Gastrocnemius medialis (tissue), 4 donors: ENCODE results near the gene GCLC. TPM values are rescaled to one million over a fixed set of nuclear protein-coding genes. Genes with fewer than 3 reads are reported as not detected.

ENCODE experiments used
- ATAC-seq, 2 donors: fragments of 150-250 bp; one replicate each; pipeline ENCODE4 v1.9.1; 2016
- DNase-seq, 2 donors: peaks; one replicate each; pipeline ENCODE4 v3.0.0-alpha.2; 2019
- H3K27ac ChIP-seq, 4 donors: fragments of 200-600 bp; sonication (generic); 1 replicate in 1 of 4; 2 replicates in 3 of 4; pipeline ENCODE4 v1.5.1; 2016 to 2018; ENCODE audit warnings: mild to moderate bottlenecking in 2 of 4, moderate library complexity in 1 of 4
- H3K27me3 ChIP-seq, 3 donors: fragments of 200-600 bp; sonication (generic) in 2 of 3; 1 replicate in 1 of 3; 2 replicates in 2 of 3; pipeline versions ENCODE4 v1.5.1 to v1.6.0; 2016 to 2019; ENCODE audit warnings: mild to moderate bottlenecking in 1 of 3, moderate library complexity in 1 of 3
- H3K36me3 ChIP-seq, 2 donors: fragments of 200-600 bp; sonication (generic) in 1 of 2; one replicate each; pipeline ENCODE4 v1.5.1; 2017 to 2018
- H3K4me1 ChIP-seq, 2 donors: fragments of 200-600 bp; sonication (generic) in 1 of 2; one replicate each; pipeline ENCODE4 v1.5.1; 2016 to 2017; ENCODE audit warnings: mild to moderate bottlenecking in 2 of 2
- H3K4me3 ChIP-seq, 4 donors: fragments of 200-600 bp; sonication (generic) in 3 of 4; 1 replicate in 1 of 4; 2 replicates in 3 of 4; pipeline ENCODE4 v1.5.1; 2016 to 2019; ENCODE audit warnings: mild to moderate bottlenecking in 2 of 4
- H3K9me3 ChIP-seq, 3 donors: fragments of 200-600 bp; sonication (generic) in 2 of 3; 1 replicate in 1 of 3; 2 replicates in 2 of 3; pipeline ENCODE4 v1.5.1; 2016 to 2019
- CTCF ChIP-seq, 5 experiments: fragments of 450-650 bp in 3 of 5; fragments of 200-600 bp in 2 of 5; sonication (generic) in 2 of 5; IDR thresholded peaks in 4 of 5; conservative IDR thresholded peaks in 1 of 5; 1 replicate in 4 of 5; 2 replicates in 1 of 5; pipeline ENCODE4 v1.5.1; 2016 to 2019; ENCODE audit warnings: antibody characterized with exemption in 5 of 5, mild to moderate bottlenecking in 3 of 5, moderate library complexity in 3 of 5
- POLR2A ChIP-seq, 2 donors: fragments of 450-650 bp; IDR thresholded peaks; one replicate each; pipeline ENCODE4 v1.6.1; 2017; ENCODE audit warnings: antibody characterized with exemption in 2 of 2, mild to moderate bottlenecking in 2 of 2, moderate library complexity in 2 of 2
- in situ Hi-C, 4 donors: fragments of 200-750 bp; cut with MboI; loops; one replicate each; pipeline versions ENCODE4 v1.15.0 to v1.8.0; 2017; ENCODE audit warnings: low sequenced_read_pairs in 4 of 4
- intact Hi-C: fragments of 100-400 bp; cut with DNase I; formaldehyde crosslinking; loops from one replicate; pipeline ENCODE4 v1.15.1; 2023; ENCODE audit warnings: low total_unique reads
- total RNA-seq, 4 donors: library from RNA; depleted of rRNA; stranded (reverse); fragments of >200 nt; gene quantifications; one replicate each; pipeline versions ENCODE4 v1.1.0 to v1.2.3, GENCODE V29; 2016

GCLC gene
- total RNA-seq, 4 donors from 2014 or later: 16.4 to 29.0 (median 20.5) TPM

- Histone ChIP-seq H3K4me3 (no peak overlapping the region), H3K27ac (no peak overlapping the region), H3K4me1 (peaks cover 31 to 37% of the 10 kb centered on the region in 2 donors), H3K36me3 (no peaks in the 10 kb centered on the region), H3K9me3 (no peaks in the 10 kb centered on the region), H3K27me3 (no peaks in the 10 kb centered on the region)
- intact Hi-C loops: no loop called here
- DNase-seq (no peak), ATAC-seq (no peak)
- TF ChIP-seq POLR2A (IDR thresholded peaks at IDR 0.05): no peak
- TF ChIP-seq CTCF (IDR thresholded peaks at IDR 0.05 in 4 of 5, conservative IDR thresholded peaks at IDR 0.05 in 1 of 5): no peak
- in situ Hi-C loops: no loop called here
Measured at GRCh38 chr6:53536561-53536960, 8.3 kb downstream of the GCLC start.

- ATAC-seq (no peak), DNase-seq (no peak)
- no peak overlapping the region for H3K4me3 ChIP-seq
- H3K4me1 ChIP-seq: peaks cover 50 to 61% of the 10 kb centered on the region in 2 donors
- H3K9me3 ChIP-seq: no peaks in the 10 kb centered on the region
- intact Hi-C loops (no loop called here), in situ Hi-C loops (no loop called here)
- H3K27ac ChIP-seq: no peak overlapping the region
- no peak for TF ChIP-seq CTCF (IDR thresholded peaks at IDR 0.05 in 4 of 5, conservative IDR thresholded peaks at IDR 0.05 in 1 of 5)
- TF ChIP-seq POLR2A (IDR thresholded peaks at IDR 0.05): no peak
- H3K27me3 ChIP-seq: no peaks in the 10 kb centered on the region
- no peaks in the 10 kb centered on the region for H3K36me3 ChIP-seq
Measured at GRCh38 chr6:53532942-53533341, 12.0 kb downstream of the GCLC start.

- intact Hi-C loops (no loop called here), in situ Hi-C loops (no loop called here)
- ATAC-seq: no peak
- no peak overlapping the region for H3K27ac ChIP-seq
- H3K9me3 ChIP-seq: no peaks in the 10 kb centered on the region
- TF ChIP-seq POLR2A (IDR thresholded peaks at IDR 0.05) (no peak), CTCF (IDR thresholded peaks at IDR 0.05 in 4 of 5, conservative IDR thresholded peaks at IDR 0.05 in 1 of 5) (no peak)
- no peak overlapping the region for H3K4me3 ChIP-seq
- H3K27me3 ChIP-seq: no peaks in the 10 kb centered on the region
- H3K36me3 ChIP-seq: no peaks in the 10 kb centered on the region
- peaks cover 56 to 62% of the 10 kb centered on the region in 2 donors for H3K4me1 ChIP-seq
- DNase-seq: no peak
Measured at GRCh38 chr6:53532061-53532797, 12.7 kb downstream of the GCLC start.

- no peaks in the 10 kb centered on the region for H3K27me3 ChIP-seq
- in situ Hi-C loops: no loop called here
- intact Hi-C loops: no loop called here
- ATAC-seq (no peak), DNase-seq (no peak)
- TF ChIP-seq POLR2A (IDR thresholded peaks at IDR 0.05) (no peak), CTCF (IDR thresholded peaks at IDR 0.05 in 4 of 5, conservative IDR thresholded peaks at IDR 0.05 in 1 of 5) (no peak)
- H3K9me3 ChIP-seq: no peaks in the 10 kb centered on the region
- no peak overlapping the region for H3K27ac ChIP-seq
- H3K4me3 ChIP-seq: no peak overlapping the region
- H3K4me1 ChIP-seq: peaks cover 52 to 73% of the 10 kb centered on the region in 2 donors
- H3K36me3 ChIP-seq: no peaks in the 10 kb centered on the region
Measured at GRCh38 chr6:53530780-53531386, 14.0 kb downstream of the GCLC start.
